ENCODE results near the gene GP2.

DNA sequence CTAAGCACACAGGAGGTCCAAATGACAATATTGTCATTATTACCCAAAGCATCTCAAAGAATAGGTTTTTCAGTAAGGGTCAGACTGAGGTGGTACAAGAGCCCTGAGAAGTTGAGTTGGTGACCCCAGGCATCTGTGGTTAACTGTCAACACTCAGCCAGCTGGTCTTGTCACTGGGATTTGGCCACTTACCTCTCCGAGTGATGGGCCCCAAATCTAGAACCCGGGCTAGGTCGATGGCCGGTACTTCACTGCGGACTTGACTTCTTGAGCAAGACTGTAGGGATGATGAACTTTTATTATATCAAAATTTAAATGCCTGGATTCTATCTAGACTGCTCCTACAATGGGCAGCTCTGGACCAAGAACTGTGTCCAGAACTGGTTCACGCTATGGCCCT is 11.5 kb downstream of the GP2 start:
- TF ChIP-seq POLR2A (IDR thresholded peaks at IDR 0.05; ENCODE audit: low read depth, low read length) (no peak), PAX5 (IDR thresholded peaks at IDR 0.05; ENCODE audit: insufficient read depth, low read length, severe bottlenecking) (no peak), POLR2AphosphoS5 (IDR thresholded peaks at IDR 0.05; ENCODE audit: low read depth, low read length) (no peak)
